ENCODE results near the gene VPS8.

The VPS8 gene

DNA sequence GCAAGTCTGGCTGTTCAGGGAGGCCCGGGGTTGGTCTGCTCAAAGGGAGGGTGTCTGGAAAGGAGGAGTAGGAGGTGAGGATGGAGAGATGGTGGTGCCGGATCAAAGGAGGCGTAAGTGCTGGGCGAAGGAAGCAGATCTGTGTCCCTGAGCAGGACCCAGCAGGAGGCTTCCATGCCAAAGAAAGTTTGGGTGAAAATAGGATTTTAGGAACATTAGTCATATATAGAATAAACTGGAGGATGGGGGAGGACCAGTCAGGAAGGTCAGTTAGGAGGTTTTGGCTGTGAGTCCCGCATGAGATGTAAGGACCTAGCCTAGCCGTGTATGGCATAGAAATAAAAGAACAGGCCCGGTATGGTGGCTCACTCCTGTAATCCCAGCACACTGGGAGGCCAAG, 28.6 kb upstream of the VPS8 start:
- DNase-seq: peak; percentile 49

DNA sequence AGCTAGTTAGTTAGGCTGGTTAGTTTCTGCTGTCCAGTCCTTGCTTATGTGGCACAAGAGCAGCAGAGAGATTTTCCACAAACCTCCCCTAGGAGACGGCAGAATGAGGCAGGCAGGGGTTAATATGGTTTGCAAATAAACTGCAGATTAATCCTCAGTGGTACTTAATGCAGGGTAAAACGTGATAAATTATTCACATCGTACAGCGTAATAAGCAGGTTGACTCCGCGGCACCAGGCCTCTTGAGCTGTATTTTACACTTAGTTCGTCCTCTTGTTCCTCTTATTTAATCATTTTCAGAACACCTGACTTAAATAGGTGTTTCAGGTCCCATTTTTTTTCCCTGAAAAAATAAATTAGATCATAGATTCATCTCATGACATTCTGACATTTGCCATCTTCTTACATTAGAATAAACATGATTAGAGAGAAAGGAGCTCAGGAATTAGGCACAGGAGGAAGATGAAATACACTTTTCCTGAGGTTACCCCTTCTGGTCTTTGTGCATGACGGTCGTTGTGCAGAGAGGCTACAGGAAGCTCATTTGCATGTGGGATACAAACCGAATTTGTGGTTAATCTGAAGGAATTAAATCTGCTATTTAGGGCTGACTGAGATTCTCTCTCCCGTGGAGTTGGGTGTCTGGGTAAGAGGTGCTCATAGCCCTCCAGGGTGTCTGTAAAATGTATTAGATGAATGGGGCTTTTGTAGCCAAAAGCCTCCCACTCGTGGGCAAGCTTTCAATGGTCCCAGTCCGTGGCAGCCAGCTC, 27.1 kb upstream of the VPS8 start:
- DNase-seq: no peak

DNA sequence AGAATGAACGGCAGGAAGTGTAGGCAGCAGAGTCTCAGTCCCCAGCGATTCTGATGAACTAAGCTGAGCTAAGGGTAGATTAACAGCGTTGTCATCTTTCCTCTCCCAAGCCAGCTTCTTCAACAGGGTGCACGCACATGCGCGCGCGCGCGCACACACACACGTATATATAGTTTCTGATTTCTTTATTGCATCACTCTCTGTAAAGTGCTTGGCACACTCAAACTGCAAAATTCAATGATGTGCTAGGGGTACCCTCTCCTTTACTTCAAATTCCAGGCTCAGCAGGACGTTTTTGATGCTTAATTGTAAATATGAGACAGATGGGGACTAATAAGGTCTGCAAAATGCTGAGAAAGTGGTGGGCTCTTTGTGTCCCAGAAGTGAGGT, 26.1 kb upstream of the VPS8 start:
- no peak for DNase-seq

- DNase-seq: peak; percentile 96
These were observed 25.6 kb upstream of the VPS8 start for GRCh38 chr3:184786280-184786941.

- peak; percentile 69 for DNase-seq
These were observed 23.2 kb upstream of the VPS8 start for GRCh38 chr3:184788751-184789150.

- no peak for DNase-seq
These were observed 22.5 kb upstream of the VPS8 start for GRCh38 chr3:184789314-184789998.

DNA sequence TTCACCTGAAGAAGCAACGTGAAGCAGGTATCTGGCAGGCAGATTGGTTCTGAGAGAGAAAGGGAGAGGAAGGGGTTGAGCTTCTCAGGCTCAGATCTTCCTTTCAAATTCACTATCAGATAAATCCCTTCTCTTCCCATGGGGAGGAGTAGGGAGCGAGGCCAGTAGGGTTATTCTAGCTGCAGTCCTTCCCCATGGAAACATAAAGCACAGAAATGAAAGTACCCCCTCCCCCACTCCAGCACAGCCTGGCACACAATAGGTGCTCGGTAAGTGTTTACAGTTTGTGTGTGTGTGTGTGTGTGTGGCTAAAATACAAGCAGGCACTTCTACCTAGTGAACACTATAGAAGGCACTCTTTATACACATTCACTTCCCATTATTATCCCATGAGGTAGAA, 20.8 kb upstream of the VPS8 start:
- DNase-seq: no peak

DNA sequence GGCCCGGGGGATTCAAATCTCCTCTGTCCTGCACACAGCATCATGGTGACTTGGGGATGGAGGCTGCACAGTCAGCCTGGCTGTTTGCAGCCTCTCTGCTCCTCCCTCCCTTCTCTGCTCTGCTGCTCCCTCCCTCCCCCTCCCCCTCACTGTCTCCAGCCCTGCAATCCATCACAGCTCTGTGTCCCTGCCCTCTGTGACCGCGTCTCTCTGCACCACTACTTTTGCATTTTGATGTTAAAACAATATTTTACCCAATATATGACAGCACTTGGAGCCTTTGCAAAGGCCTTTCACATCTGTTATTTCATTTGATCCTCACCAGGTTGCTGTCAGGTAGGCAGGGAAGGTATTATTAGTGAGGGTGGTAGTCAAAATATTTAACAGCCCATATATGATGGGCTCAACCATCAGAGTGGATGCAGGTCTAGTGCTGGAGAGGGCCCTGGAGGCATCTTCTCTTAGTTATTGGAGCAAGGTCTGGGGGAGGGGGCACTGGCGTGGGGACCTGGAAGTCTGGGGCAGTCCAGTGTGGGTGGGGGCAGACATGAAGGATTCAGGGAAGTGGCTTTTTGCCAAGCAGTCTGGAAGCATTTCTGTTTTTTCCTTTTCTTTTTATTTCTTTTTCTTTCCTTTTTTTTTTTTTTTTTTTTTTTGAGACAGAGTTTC, 16.3 kb upstream of the VPS8 start:
- no peak for DNase-seq

- no peak for DNase-seq
These were observed 15.4 kb upstream of the VPS8 start for GRCh38 chr3:184796551-184796950.

GRCh38 chr3:184796954-184797353, 15.0 kb upstream of the VPS8 start:
- no peak for DNase-seq

- no peak for DNase-seq
These were observed 13.8 kb upstream of the VPS8 start for GRCh38 chr3:184798120-184798519.

GRCh38 chr3:184800349-184800930, 11.5 kb upstream of the VPS8 start:
- no peak for DNase-seq

- DNase-seq: no peak
These were observed 10.7 kb upstream of the VPS8 start for GRCh38 chr3:184801241-184801785.

DNA sequence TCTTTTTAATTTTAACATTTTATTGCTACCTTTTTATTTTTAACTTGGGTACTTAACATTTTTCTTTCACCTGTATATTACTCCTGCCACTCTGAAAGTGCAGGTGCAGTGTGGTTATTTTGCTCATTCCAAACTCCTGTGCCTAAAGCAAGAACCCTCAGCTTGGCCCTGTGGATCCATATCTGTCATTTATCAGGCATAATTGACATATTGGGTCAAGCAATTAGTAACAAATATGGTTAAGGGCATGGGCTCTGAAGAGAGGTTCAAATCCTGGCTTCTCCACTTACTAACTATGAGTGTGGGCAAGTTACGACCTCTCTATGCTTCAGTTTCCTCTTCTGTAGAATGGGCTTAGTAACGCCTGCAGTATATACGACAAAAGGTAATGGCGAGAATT, 9.8 kb upstream of the VPS8 start:
- no peak for DNase-seq

- no peak for DNase-seq
These were observed 7.2 kb upstream of the VPS8 start for GRCh38 chr3:184804801-184805200.

DNA sequence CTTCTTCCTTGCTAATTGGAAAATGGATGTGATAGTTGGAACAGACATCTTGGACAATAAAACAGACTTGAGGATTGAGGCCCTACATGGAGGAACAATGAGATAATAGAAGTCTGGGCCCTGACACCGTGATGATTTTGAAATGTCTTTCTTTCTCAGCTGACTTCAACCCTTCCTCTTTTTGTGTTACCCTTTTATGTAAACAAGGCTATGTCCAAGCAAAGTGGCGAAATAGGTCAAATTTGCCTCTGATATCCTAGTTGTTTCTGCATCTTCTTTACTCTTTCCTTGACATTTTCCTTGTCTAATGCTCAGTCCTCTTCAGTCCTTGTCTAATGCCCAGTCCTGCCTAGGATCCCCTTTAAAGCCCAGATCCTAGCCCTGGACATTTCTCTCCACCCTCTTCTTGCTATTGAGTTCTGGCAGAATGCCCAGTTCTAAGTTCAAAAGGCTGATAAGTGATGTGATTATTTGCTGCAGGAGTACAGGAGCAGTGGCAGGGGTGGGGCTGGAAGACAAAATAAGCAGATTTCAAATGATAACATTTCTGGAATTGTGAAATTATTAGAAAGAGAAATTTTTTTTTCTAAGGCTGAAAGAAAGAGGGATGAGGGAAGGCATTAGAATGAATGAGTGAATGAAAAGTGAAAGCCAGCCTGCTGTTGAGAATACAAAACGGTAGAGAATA, 6.5 kb upstream of the VPS8 start:
- DNase-seq: no peak

- DNase-seq: no peak
These were observed 5.2 kb upstream of the VPS8 start for GRCh38 chr3:184806567-184807271.

GRCh38 chr3:184807549-184807948, 4.4 kb upstream of the VPS8 start:
- DNase-seq: no peak

DNA sequence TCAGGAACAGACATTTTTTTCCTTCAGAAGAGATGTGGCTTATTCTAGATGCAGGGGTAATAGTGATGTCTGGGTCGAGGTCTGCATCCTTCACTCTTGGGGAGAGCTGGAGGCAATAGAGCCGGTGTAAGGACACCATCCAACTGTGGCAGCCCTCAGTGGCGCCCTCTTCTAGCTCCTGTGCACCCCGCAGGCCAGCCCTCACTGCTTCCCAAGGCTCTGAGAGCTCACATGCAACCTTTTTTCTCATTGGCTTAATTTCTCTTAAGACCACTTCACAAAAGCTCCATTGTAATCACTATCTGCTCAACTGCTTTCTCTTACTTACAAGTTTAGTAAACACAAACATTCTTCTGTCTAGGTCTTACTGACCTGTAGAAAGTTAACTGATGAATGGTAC, 3.9 kb upstream of the VPS8 start:
- no peak for DNase-seq

DNA sequence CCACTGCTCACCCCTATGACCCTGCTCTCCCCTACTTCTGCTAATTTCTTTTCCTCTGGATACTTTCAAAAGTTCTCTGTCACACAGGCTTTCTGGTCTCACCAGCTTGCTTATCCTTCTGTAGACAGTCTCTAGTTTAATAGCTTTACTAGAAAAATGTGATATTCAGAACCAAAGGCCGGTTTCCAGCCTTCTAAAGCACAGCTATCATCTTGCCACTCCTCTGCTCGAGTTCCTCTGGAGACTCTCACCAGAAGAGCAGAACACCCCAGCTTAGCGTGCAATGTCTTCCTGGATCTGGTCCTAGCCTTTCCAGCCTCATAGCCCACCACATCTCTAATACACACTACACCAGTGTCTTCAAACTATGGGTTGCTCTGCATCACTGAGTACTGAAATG, 1.8 kb upstream of the VPS8 start:
- DNase-seq: no peak

DNA sequence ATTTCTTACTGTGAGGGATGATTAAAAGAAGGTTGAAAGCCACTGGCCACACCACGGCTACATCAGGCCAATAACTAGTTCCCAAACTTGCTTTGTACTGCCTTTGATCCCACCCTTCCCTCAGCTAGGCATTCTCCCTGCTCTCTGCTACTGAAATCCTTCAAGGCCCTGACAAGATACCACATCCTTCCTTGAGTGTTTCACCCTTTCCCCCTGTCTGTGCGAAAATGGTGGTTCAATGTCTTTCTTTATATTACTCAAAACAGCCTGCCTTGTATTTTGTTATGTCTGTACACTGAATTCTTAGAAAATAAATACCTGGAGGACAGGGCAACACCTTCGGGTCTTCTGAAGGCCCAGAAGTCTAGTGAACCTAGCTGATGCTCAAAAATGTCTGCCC, 932 bp upstream of the VPS8 start:
- DNase-seq: no peak

- DNase-seq: no peak
These were observed 335 bp upstream of the VPS8 start for GRCh38 chr3:184811663-184811998.

Data from EL (cell line).